GM12892 (cell line): Measurements from ENCODE around the gene RBM43.

Source experiments
- POLR2A ChIP-seq: IDR thresholded peaks from 2 replicates; pipeline ENCODE4 v1.6.1; 2011; ENCODE audit warnings: low read depth, low read length, control low read depth
- POLR2AphosphoS5 ChIP-seq: IDR thresholded peaks from 2 replicates; pipeline ENCODE4 v1.6.1; 2011; ENCODE audit warnings: low read depth, low read length, control low read depth

DNA sequence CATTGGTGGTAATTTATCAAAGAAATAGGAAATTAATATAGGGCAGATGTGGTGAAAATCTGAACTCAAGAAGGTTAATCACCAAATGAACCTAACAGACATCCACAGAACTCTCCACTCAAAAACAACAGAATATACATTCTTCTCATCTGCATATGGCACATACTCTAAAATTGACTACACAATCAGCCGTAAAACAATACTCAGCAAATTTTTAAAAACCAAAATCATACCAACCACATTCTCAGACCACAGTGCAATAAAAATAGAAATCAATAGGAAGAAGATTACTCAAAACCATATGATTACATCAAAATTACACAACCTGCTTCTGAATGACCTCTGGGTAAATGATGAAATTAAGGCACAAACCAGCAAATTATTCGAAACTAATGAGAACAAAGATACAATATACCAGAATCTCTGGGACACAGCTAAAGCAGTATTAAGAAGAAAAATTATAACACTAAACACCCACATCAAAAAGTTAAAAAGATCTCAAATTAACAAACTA is 31.0 kb downstream of the RBM43 start:
- TF ChIP-seq POLR2AphosphoS5 (no peak), POLR2A (no peak)
